HEK293 (cell line): Measurements from ENCODE around the gene RGPD4.

Experiments used
- CTCF ChIA-PET: fragments of 350-600 bp; formaldehyde crosslinking; extraction: SDS; loops from one replicate; lab custom pipeline; 2021; ENCODE audit warnings: antibody characterized with exemption; lab: Yijun Ruan, JAX
- POLR2A ChIA-PET: fragments of 300-600 bp; formaldehyde crosslinking; extraction: SDS; loops from one replicate; lab custom pipeline; 2020; ENCODE audit warnings: antibody characterized with exemption, inconsistent platforms; lab: Yijun Ruan, JAX
- H3K27ac ChIP-seq: fragments of 200-500 bp; sonication (Bioruptor generic); 2 replicates; pipeline ENCODE4 v1.5.1; 2014; ENCODE audit warnings: low read depth, low read length, control low read depth, inconsistent platforms; ENCODE audit errors: extremely low read depth
- H3K36me3 ChIP-seq, 2 experiments: fragments of 200-500 bp in 1 of 2; sonication (Bioruptor generic) in 1 of 2; 1 replicate in 1 of 2; 2 replicates in 1 of 2; pipeline ENCODE4 v1.5.1; 2014 to 2017; ENCODE audit warnings: inconsistent platforms in 2 of 2, low read length in 2 of 2; ENCODE audit not compliant: control insufficient read depth in 2 of 2, insufficient read depth in 1 of 2
- H3K4me1 ChIP-seq: fragments of 200-500 bp; sonication (Bioruptor generic); 2 replicates; pipeline ENCODE4 v1.5.1; 2014; ENCODE audit warnings: mild to moderate bottlenecking, low read length, inconsistent platforms; ENCODE audit not compliant: control insufficient read depth, insufficient read depth
- H3K4me3 ChIP-seq: 2 replicates; pipeline ENCODE4 v1.5.1; 2011; ENCODE audit warnings: low read depth, mild to moderate bottlenecking, control low read depth, low read length, moderate library complexity
- H3K9me3 ChIP-seq: fragments of 200-500 bp; sonication (Bioruptor generic); 2 replicates; pipeline ENCODE4 v1.5.1; 2014; ENCODE audit warnings: low read depth, low read length, inconsistent platforms; ENCODE audit not compliant: control insufficient read depth, insufficient read depth
- GLI2 ChIP-seq: fragments of 450-650 bp; formaldehyde crosslinking; IDR thresholded peaks from 2 replicates; pipeline ENCODE4; 2017; ENCODE audit warnings: missing biosample characterization, missing genetic modification characterization, low read depth, borderline replicate concordance
- IKZF3 ChIP-seq: fragments of 450-650 bp; IDR thresholded peaks from 2 replicates; pipeline ENCODE4 v1.5.0; 2018; ENCODE audit warnings: missing biosample characterization, mild to moderate bottlenecking, missing genetic modification characterization, moderate library complexity
- ZBTB8A ChIP-seq: fragments of 450-650 bp; formaldehyde crosslinking; IDR thresholded peaks from 2 replicates; pipeline ENCODE4 v1.5.1; 2016; ENCODE audit warnings: missing biosample characterization, missing genetic modification characterization
- ZNF132 ChIP-seq: fragments of 450-650 bp; formaldehyde crosslinking; IDR thresholded peaks from 2 replicates; pipeline ENCODE4 v1.5.1; 2017; ENCODE audit warnings: missing biosample characterization, missing genetic modification characterization, borderline replicate concordance
- ZNF2 ChIP-seq: fragments of 450-650 bp; formaldehyde crosslinking; IDR thresholded peaks from 2 replicates; pipeline ENCODE4 v1.5.1; 2016; ENCODE audit warnings: missing biosample characterization, missing genetic modification characterization
- ZNF654 ChIP-seq: fragments of 450-650 bp; formaldehyde crosslinking; IDR thresholded peaks from 2 replicates; pipeline ENCODE4 v1.5.1; 2016; ENCODE audit warnings: low read depth, missing biosample characterization, missing genetic modification characterization
- ZSCAN16 ChIP-seq: fragments of 450-650 bp; formaldehyde crosslinking; IDR thresholded peaks from 2 replicates; pipeline ENCODE4 v1.5.1; 2016; ENCODE audit warnings: missing biosample characterization, missing genetic modification characterization

Gene RGPD4

GRCh38 chr2:107932979-107933378 is 106.3 kb downstream of the RGPD4 start:
- H3K36me3 ChIP-seq: no peaks in the 10 kb centered on the region
- no peak overlapping the region for H3K27ac ChIP-seq
- ChIA-PET CTCF (no interaction called here), POLR2A (no interaction called here)
- no peaks in the 10 kb centered on the region for H3K4me1 ChIP-seq
- TF ChIP-seq IKZF3 (tag by site-specific recombination): no peak
- no peak overlapping the region for H3K4me3 ChIP-seq
- H3K9me3 ChIP-seq: no peaks in the 10 kb centered on the region

GRCh38 chr2:107936433-107937359 is 110.0 kb downstream of the RGPD4 start:
- CTCF ChIA-PET: interaction anchor here (0.6 to 2.6 kb wide), 12 partner anchors 9 to 1444 kb away, joined by 3 to 34 read pairs (median 4); no protein-coding TSS in a partner anchor
- TF ChIP-seq ZNF654 (tag by site-specific recombination) (peak; percentile 54), GLI2 (tag by site-specific recombination) (no peak), ZSCAN16 (tag by site-specific recombination) (no peak), ZBTB8A (tag by site-specific recombination) (no peak), ZNF132 (no peak), ZNF2 (tag by site-specific recombination) (no peak)
- Histone ChIP-seq H3K4me1 (no peaks in the 10 kb centered on the region), H3K9me3 (no peaks in the 10 kb centered on the region), H3K27ac (no peak overlapping the region), H3K4me3 (no peak overlapping the region), H3K36me3 (no peaks in the 10 kb centered on the region)
- POLR2A ChIA-PET: no interaction called here
